Measurements from ENCODE around the gene PCBP3. TPM values are rescaled to one million over a fixed set of nuclear protein-coding genes. Genes with fewer than 3 reads are reported as not detected.

Gene PCBP3
- total and polyA plus RNA-seq, 2 donors (not counting 3 experiments of a cell fraction or from before 2014, with no cell fraction given), result 0.06 to 1.1 TPM

- Histone ChIP-seq H2AFZ (ENCODE audit: low read depth, low read length) (no peak overlapping the region), H3K9me1 (replicated peaks; ENCODE audit: control insufficient read depth, extremely low read depth, insufficient read depth, low read length) (no peaks in the 10 kb centered on the region), H3K4me3 (replicated peaks in 1 of 3; ENCODE audit: insufficient read depth in 1 of 3, low read depth in 1 of 3, low read length in 3 of 3) (no peak overlapping the region), H3K4me1 (ENCODE audit: control insufficient read depth, extremely low read depth, insufficient read depth, low read length) (no peaks in the 10 kb centered on the region), H3K27ac (ENCODE audit: insufficient read depth, low read depth, low read length) (no peak overlapping the region), H3K9me3 (replicated peaks; ENCODE audit: control insufficient read depth, insufficient read depth, low read length) (no peaks in the 10 kb centered on the region), H3K79me2 (ENCODE audit: control insufficient read depth, insufficient read depth, low read length) (no peaks in the 10 kb centered on the region), H3K27me3 (ENCODE audit: control insufficient read depth in 2 of 2, insufficient read depth in 2 of 2, low read length in 2 of 2) (peaks cover 0 to 6% of the 10 kb centered on the region in 2 experiments), H4K20me1 (replicated peaks; ENCODE audit: control insufficient read depth, extremely low read depth, insufficient read depth, low read length) (no peaks in the 10 kb centered on the region), H3K36me3 (ENCODE audit: control insufficient read depth in 2 of 2, extremely low read depth in 1 of 2, insufficient read depth in 2 of 2, low read length in 2 of 2) (no peaks in the 10 kb centered on the region), H3K4me2 (ENCODE audit: insufficient read depth, low read length) (no peak overlapping the region), H3K9ac (replicated peaks; ENCODE audit: extremely low read depth, insufficient read depth, low read length) (no peak overlapping the region)
- DNase-seq (ENCODE audit: low read depth, low spot score), result no peak
- ChIA-PET POLR2A (no interaction called here), CTCF (interaction anchor here (1.4 to 2.6 kb wide), 3 partner anchors 8 to 10 kb away, joined by 3 to 7 read pairs (median 5); no protein-coding TSS in a partner anchor)
- no peak for FAIRE-seq
- dilution Hi-C loops (cut with MboI; ENCODE audit: extremely low pct_ligation_motif_present, low sequenced_read_pairs), result no loop called here
- intact Hi-C loops (cut with micrococcal nuclease), result no loop called here
- TF ChIP-seq POLR2AphosphoS5 (IDR thresholded peaks at IDR 0.05; ENCODE audit: insufficient read depth, low read depth, low read length), result no peak
- TF ChIP-seq MYC (IDR thresholded peaks at IDR 0.05; ENCODE audit: low read depth, low read length), result no peak
- no peak for TF ChIP-seq POLR2A (IDR thresholded peaks at IDR 0.05; ENCODE audit: low read depth, low read length)
- no peak for TF ChIP-seq CTCF (IDR thresholded peaks at IDR 0.05; ENCODE audit: extremely low read depth in 1 of 2, insufficient read depth in 1 of 2, low read depth in 1 of 2, low read length in 2 of 2)
- TF ChIP-seq JUN (IDR thresholded peaks at IDR 0.05; ENCODE audit: borderline replicate concordance, insufficient read depth, insufficient read length, low read depth), result no peak
- TF ChIP-seq EZH2 (IDR thresholded peaks at IDR 0.05; ENCODE audit: borderline replicate concordance, low read depth, low read length, severe bottlenecking), result no peak
- TF ChIP-seq MAX (IDR thresholded peaks at IDR 0.05; ENCODE audit: insufficient read depth, insufficient read length), result no peak
- TF ChIP-seq GATA2 (IDR thresholded peaks at IDR 0.05; ENCODE audit: insufficient read depth, insufficient read length, low read depth, low read length), result no peak
- no peak for TF ChIP-seq FOS (IDR thresholded peaks at IDR 0.05; ENCODE audit: borderline replicate concordance, insufficient read depth, low read length)
- BruUV-seq (replicated peaks), result no TSS peak
Observed at GRCh38 chr21:45740491-45741357, 97.2 kb downstream of the PCBP3 start.

Measured in endothelial cell of umbilical vein (primary cell).